H9 (cell line): ENCODE data around the gene MAGEA4. TPM values are rescaled to one million over a fixed set of nuclear protein-coding genes. Genes with fewer than 3 reads are reported as not detected.

ENCODE experiments used
- DNase-seq: peaks from one replicate; pipeline ENCODE4 v3.0.0-alpha.2; 2017
- H2AFZ ChIP-seq: one replicate; pipeline ENCODE4 v1.6.1; 2013; ENCODE audit warnings: mild to moderate bottlenecking, low read length, control low read depth, moderate library complexity
- H2AK5ac ChIP-seq: 2 replicates; pipeline ENCODE4 v1.6.1; 2013; ENCODE audit warnings: low read length, control low read depth, mixed read lengths; ENCODE audit not compliant: insufficient read length
- H2BK120ac ChIP-seq: one replicate; pipeline ENCODE4 v1.6.1; 2013; ENCODE audit warnings: low read depth, mild to moderate bottlenecking, low read length, control low read depth, inconsistent platforms; ENCODE audit not compliant: poor library complexity, severe bottlenecking
- H2BK12ac ChIP-seq: 2 replicates; pipeline ENCODE4 v1.6.1; 2013; ENCODE audit warnings: low read length, control low read depth, mixed read lengths, low read depth; ENCODE audit not compliant: insufficient read length
- H2BK15ac ChIP-seq: 2 replicates; pipeline ENCODE4 v1.6.1; 2013; ENCODE audit warnings: low read depth, low read length, control low read depth
- H2BK20ac ChIP-seq: one replicate; pipeline ENCODE4 v1.6.1; 2013; ENCODE audit warnings: low read depth, mild to moderate bottlenecking, low read length, control low read depth, inconsistent platforms; ENCODE audit not compliant: poor library complexity, severe bottlenecking
- H2BK5ac ChIP-seq: 2 replicates; pipeline ENCODE4 v1.6.1; 2013; ENCODE audit warnings: low read length, control low read depth, mixed read lengths; ENCODE audit not compliant: insufficient read length
- H3K14ac ChIP-seq: 2 replicates; pipeline ENCODE4 v1.6.1; 2013; ENCODE audit warnings: low read length, control low read depth; ENCODE audit not compliant: insufficient read depth
- H3K18ac ChIP-seq: 2 replicates; pipeline ENCODE4 v1.6.1; 2013; ENCODE audit warnings: low read depth, mild to moderate bottlenecking, mixed read lengths, low read length, control low read depth; ENCODE audit not compliant: insufficient read length
- H3K23ac ChIP-seq: 2 replicates; pipeline ENCODE4 v1.6.1; 2013; ENCODE audit warnings: low read length, control low read depth, mixed read lengths, low read depth; ENCODE audit not compliant: insufficient read length
- H3K23me2 ChIP-seq: 2 replicates; pipeline ENCODE4 v1.6.1; 2013; ENCODE audit warnings: low read depth, mild to moderate bottlenecking, mixed read lengths, low read length, control low read depth; ENCODE audit not compliant: insufficient read length, poor library complexity, severe bottlenecking
- H3K27ac ChIP-seq: 2 replicates; pipeline ENCODE4 v1.5.1; 2013; ENCODE audit warnings: low read length, control low read depth, mixed read lengths, low read depth; ENCODE audit not compliant: insufficient read length
- H3K27me3 ChIP-seq: 2 replicates; pipeline ENCODE4 v1.6.1; 2013; ENCODE audit warnings: low read length, control low read depth, inconsistent platforms; ENCODE audit not compliant: insufficient read depth
- H3K4ac ChIP-seq: 2 replicates; pipeline ENCODE4 v1.6.1; 2013; ENCODE audit warnings: low read depth, mild to moderate bottlenecking, control low read depth, inconsistent platforms, low read length, moderate library complexity
- H3K4me1 ChIP-seq: 2 replicates; pipeline ENCODE4 v1.6.1; 2013; ENCODE audit warnings: low read length, control low read depth, inconsistent platforms; ENCODE audit not compliant: insufficient read depth
- H3K4me2 ChIP-seq: 2 replicates; pipeline ENCODE4 v1.6.1; 2013; ENCODE audit warnings: low read length, control low read depth, mixed read lengths; ENCODE audit not compliant: insufficient read length, insufficient read depth
- H3K56ac ChIP-seq: 2 replicates; pipeline ENCODE4 v1.6.1; 2013; ENCODE audit warnings: low read depth, mild to moderate bottlenecking, mixed read lengths, low read length, control low read depth; ENCODE audit not compliant: insufficient read length
- H3K79me1 ChIP-seq: 2 replicates; pipeline ENCODE4 v1.6.1; 2013; ENCODE audit warnings: low read depth, mild to moderate bottlenecking, moderate library complexity, low read length, control low read depth, inconsistent platforms; ENCODE audit not compliant: insufficient read depth, poor library complexity, severe bottlenecking
- H3K79me2 ChIP-seq: 2 replicates; pipeline ENCODE4 v1.6.1; 2013; ENCODE audit warnings: low read length, control low read depth, inconsistent platforms; ENCODE audit not compliant: insufficient read depth
- H3K9ac ChIP-seq: 2 replicates; pipeline ENCODE4 v1.6.1; 2013; ENCODE audit warnings: low read length, control low read depth, mixed read lengths; ENCODE audit not compliant: insufficient read length; ENCODE audit errors: extremely low read depth
- H3K9me3 ChIP-seq: one replicate; pipeline ENCODE4 v1.6.1; 2013; ENCODE audit warnings: low read depth, low read length, inconsistent platforms; ENCODE audit not compliant: control insufficient read depth
- H3T11ph ChIP-seq: one replicate; pipeline ENCODE4 v1.6.1; 2013; ENCODE audit warnings: mild to moderate bottlenecking, low read length, control low read depth, inconsistent platforms
- H4K20me1 ChIP-seq: one replicate; pipeline ENCODE4 v1.6.1; 2013; ENCODE audit not compliant: control insufficient read depth, insufficient read length, insufficient read depth
- H4K5ac ChIP-seq: 2 replicates; pipeline ENCODE4 v1.6.1; 2013; ENCODE audit warnings: low read depth, mild to moderate bottlenecking, mixed read lengths, low read length, control low read depth; ENCODE audit not compliant: insufficient read length
- H4K8ac ChIP-seq: replicated peaks from 2 replicates; pipeline ENCODE4 v1.6.1; 2013; ENCODE audit warnings: low read length, control low read depth, mixed read lengths, low read depth; ENCODE audit not compliant: insufficient read length
- H4K91ac ChIP-seq: 2 replicates; pipeline ENCODE4 v1.6.1; 2013; ENCODE audit warnings: low read depth, mild to moderate bottlenecking, moderate library complexity, mixed read lengths, low read length, control low read depth; ENCODE audit not compliant: insufficient read length
- H3K27ac Mint-ChIP-seq, 3 experiments: 2 replicates in 2 of 3; 3 replicates in 1 of 3; pipeline ENCODE4 v1.8.0; 2020 to 2021; ENCODE audit warnings: mixed read lengths in 3 of 3, mild to moderate bottlenecking in 1 of 3, moderate library complexity in 1 of 3
- H3K27me3 Mint-ChIP-seq: 2 replicates; pipeline ENCODE4 v1.8.0; 2021; ENCODE audit warnings: low read depth, mild to moderate bottlenecking, moderate library complexity, mixed read lengths
- H3K36me3 Mint-ChIP-seq, 3 experiments: 2 replicates in 2 of 3; 3 replicates in 1 of 3; pipeline ENCODE4 v1.8.0; 2020 to 2021; ENCODE audit warnings: low read depth in 3 of 3, mixed read lengths in 3 of 3; ENCODE audit not compliant: insufficient read depth in 1 of 3
- H3K4me1 Mint-ChIP-seq, 2 experiments: 2 replicates each; pipeline ENCODE4 v1.8.0; 2020; ENCODE audit warnings: mixed read lengths in 2 of 2
- H3K4me3 Mint-ChIP-seq, 2 experiments: 2 replicates in 1 of 2; 3 replicates in 1 of 2; pipeline ENCODE4 v1.8.0; 2020 to 2021; ENCODE audit warnings: mild to moderate bottlenecking in 2 of 2, mixed read lengths in 2 of 2, moderate library complexity in 1 of 2
- H3K9me3 Mint-ChIP-seq, 2 experiments: 2 replicates in 1 of 2; 3 replicates in 1 of 2; pipeline ENCODE4 v1.8.0; 2020; ENCODE audit warnings: mild to moderate bottlenecking in 2 of 2, mixed read lengths in 2 of 2, moderate library complexity in 1 of 2
- WGBS: extraction: QIAGEN DNeasy Blood & Tissue Kit; methylation state at CpG from one replicate; pipeline ENCODE4 v1.1.7; 2013; ENCODE audit warnings: missing lambda C conversion rate, low lambda C conversion rate, mixed read lengths; ENCODE audit not compliant: insufficient read length; ENCODE audit errors: extremely low coverage; 5-methylcytosine and 5-hydroxymethylcytosine counted together
- total RNA-seq: library from RNA; stranded (reverse); gene quantifications from 2 replicates; pipeline ENCODE4 v1.2.1, GENCODE V29; 2021
- TF ChIP-seq, protein P1 (sequence below): fragments of 200-600 bp; sonication (generic); conservative IDR thresholded peaks from 3 replicates; pipeline ENCODE4 v1.8.0; 2021; ENCODE audit warnings: antibody characterized with exemption, mild to moderate bottlenecking

The MAGEA4 gene
- total RNA-seq, 1 experiment from 2014 or later: 0.68 TPM

DNA sequence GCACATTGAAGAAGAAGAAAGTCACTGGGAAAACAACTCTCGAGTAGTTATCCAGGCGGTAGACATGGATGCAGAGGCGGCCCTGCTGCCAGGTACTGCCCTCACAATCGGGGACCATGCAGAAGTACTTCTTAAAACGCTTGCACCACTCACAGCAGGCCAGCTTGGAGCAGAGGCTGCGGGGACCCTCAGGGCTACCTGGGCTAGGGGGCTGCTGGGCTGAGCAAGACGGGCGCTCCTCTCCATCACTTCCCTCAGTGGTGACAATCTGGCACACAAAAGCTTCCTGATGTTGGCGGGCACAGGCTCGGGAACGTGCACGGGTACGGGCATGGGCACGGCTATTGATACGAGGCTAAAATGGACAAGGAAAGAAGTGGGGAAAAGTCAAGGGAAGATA lies 42.0 kb downstream of the MAGEA4 start:
- peaks cover 72 to 74% of the 10 kb centered on the region in 2 experiments for H3K9me3 Mint-ChIP-seq
- H2BK20ac ChIP-seq: no peak overlapping the region
- H3K36me3 Mint-ChIP-seq: peaks cover 8 to 17% (median 11%) of the 10 kb centered on the region in 3 experiments; a peak in 6 of 7 replicates

More for the DNA sequence above, 42.0 kb downstream of the MAGEA4 start:
- Histone ChIP-seq H3K14ac (no peak overlapping the region; the same call in 1 of the 2 replicates), H3K27ac (no peak overlapping the region), H2BK5ac (no peak overlapping the region), H3K9me3 (peaks cover 83% of the 10 kb centered on the region), H2AFZ (no peak overlapping the region), H3K4me1 (no peaks in the 10 kb centered on the region), H4K5ac (no peak overlapping the region), H2BK120ac (no peak overlapping the region), H3K23ac (no peak overlapping the region), H3K79me1 (no peaks in the 10 kb centered on the region), H3K23me2 (no peaks in the 10 kb centered on the region), H2AK5ac (no peak overlapping the region), H3K4ac (no peak overlapping the region), H3T11ph (no peak overlapping the region), H3K18ac (no peak overlapping the region), H3K9ac (no peak overlapping the region), H2BK15ac (no peak overlapping the region), H3K4me2 (no peak overlapping the region), H3K79me2 (no peaks in the 10 kb centered on the region), H2BK12ac (no peak overlapping the region), H3K27me3 (no peaks in the 10 kb centered on the region), H4K91ac (no peak overlapping the region), H3K56ac (no peak overlapping the region), H4K20me1 (no peaks in the 10 kb centered on the region), H4K8ac (no peak overlapping the region)
- Mint-ChIP-seq H3K27me3 (peaks cover 3% of the 10 kb centered on the region), H3K4me3 (no peak overlapping the region), H3K27ac (no peak overlapping the region), H3K4me1 (no peaks in the 10 kb centered on the region)
- TF ChIP-seq, protein P1, sequence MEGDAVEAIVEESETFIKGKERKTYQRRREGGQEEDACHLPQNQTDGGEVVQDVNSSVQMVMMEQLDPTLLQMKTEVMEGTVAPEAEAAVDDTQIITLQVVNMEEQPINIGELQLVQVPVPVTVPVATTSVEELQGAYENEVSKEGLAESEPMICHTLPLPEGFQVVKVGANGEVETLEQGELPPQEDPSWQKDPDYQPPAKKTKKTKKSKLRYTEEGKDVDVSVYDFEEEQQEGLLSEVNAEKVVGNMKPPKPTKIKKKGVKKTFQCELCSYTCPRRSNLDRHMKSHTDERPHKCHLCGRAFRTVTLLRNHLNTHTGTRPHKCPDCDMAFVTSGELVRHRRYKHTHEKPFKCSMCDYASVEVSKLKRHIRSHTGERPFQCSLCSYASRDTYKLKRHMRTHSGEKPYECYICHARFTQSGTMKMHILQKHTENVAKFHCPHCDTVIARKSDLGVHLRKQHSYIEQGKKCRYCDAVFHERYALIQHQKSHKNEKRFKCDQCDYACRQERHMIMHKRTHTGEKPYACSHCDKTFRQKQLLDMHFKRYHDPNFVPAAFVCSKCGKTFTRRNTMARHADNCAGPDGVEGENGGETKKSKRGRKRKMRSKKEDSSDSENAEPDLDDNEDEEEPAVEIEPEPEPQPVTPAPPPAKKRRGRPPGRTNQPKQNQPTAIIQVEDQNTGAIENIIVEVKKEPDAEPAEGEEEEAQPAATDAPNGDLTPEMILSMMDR: no peak
- no CpG with 5 or more reads among the region's 15 CpGs for WGBS
- no peak for DNase-seq
